Measurements from ENCODE around the gene DCXR. TPM values are rescaled to one million over a fixed set of nuclear protein-coding genes. Genes with fewer than 3 reads are reported as not detected.

Gene DCXR
- total and polyA plus RNA-seq, 2 of the 13 experiments (the other 11 are each of a cell fraction or from before 2014, with no cell fraction given) = 287 to 311 TPM

DNA sequence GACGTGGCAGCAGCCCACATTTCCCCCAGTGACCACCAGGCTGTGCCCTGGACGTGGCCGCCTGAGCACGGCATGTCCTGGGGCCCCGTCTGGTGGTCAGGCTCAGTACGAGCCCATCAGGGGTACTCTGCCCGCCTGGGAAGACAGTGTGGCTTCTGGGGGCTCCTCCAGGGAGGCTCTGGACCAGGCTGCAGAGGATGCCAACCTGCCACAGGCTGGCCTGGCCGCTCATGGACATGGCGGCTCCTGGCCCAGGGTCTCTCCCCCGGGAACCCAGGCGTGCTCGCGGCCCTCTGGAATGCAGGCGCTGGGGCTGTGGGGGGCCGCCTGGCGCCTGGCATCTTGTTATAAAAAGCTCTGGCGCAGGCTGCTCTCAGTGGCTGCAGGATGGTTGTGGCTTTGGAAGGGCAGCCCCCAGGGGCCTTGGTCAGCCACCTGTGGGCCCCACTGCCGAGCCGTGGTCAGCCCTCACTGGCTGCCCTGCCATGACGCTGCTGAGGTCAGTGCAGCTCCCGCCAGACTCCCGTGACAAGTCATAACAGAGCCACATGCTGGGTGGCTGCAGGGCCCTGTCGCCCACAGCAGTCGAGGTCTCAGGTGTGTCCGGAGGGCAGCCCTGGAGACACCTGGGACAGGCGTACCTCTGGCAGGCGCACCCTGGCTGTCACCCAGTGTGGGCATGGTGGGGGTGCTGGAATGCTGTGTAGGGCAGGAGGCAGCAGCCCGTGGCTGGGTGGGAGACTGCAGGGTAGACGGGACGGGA lies 29.8 kb downstream of the DCXR start (continued):
- TF ChIP-seq, protein P1, sequence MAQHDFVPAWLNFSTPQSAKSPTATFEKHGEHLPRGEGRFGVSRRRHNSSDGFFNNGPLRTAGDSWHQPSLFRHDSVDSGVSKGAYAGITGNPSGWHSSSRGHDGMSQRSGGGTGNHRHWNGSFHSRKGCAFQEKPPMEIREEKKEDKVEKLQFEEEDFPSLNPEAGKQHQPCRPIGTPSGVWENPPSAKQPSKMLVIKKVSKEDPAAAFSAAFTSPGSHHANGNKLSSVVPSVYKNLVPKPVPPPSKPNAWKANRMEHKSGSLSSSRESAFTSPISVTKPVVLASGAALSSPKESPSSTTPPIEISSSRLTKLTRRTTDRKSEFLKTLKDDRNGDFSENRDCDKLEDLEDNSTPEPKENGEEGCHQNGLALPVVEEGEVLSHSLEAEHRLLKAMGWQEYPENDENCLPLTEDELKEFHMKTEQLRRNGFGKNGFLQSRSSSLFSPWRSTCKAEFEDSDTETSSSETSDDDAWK (CRISPR knock-in tag; IDR thresholded peaks at IDR 0.05) = no peak
- TF ChIP-seq ZNF354B (CRISPR knock-in tag; IDR thresholded peaks at IDR 0.05) (no peak), FOXC1 (CRISPR knock-in tag; IDR thresholded peaks at IDR 0.05; ENCODE audit: borderline replicate concordance) (peak; percentile 43; the same call in 1 of the 2 replicates), ZNF670 (CRISPR knock-in tag; IDR thresholded peaks at IDR 0.05; ENCODE audit: borderline replicate concordance) (0 out of 2 replicates have a peak, but pooled peaks have one; percentile 32), ZNF326 (CRISPR knock-in tag; IDR thresholded peaks at IDR 0.05; ENCODE audit: borderline replicate concordance) (peak; percentile 90), ZBTB4 (CRISPR knock-in tag; IDR thresholded peaks at IDR 0.05; ENCODE audit: borderline replicate concordance) (peak; percentile 55), ATAD3A (CRISPR knock-in tag; IDR thresholded peaks at IDR 0.05) (no peak), PCBP2 (optimal IDR thresholded peaks at IDR 0.05; ENCODE audit: low read depth, low read length, poor library complexity, severe bottlenecking) (no peak), TSC22D2 (CRISPR knock-in tag; IDR thresholded peaks at IDR 0.05; ENCODE audit: borderline replicate concordance) (no peak), KDM5B (CRISPR knock-in tag; IDR thresholded peaks at IDR 0.05; ENCODE audit: borderline replicate concordance) (no peak; the same call in 1 of the 2 replicates), ZNF746 (CRISPR knock-in tag; IDR thresholded peaks at IDR 0.05) (no peak), SP1 (IDR thresholded peaks at IDR 0.05) (no peak), SP1 (CRISPR knock-in tag; IDR thresholded peaks at IDR 0.05) (no peak), ZNF772 (CRISPR knock-in tag; IDR thresholded peaks at IDR 0.05) (peak; percentile 29; the same call in 1 of the 2 replicates), ZNF619 (CRISPR knock-in tag; IDR thresholded peaks at IDR 0.05) (peak; percentile 26; the same call in 1 of the 2 replicates)
- TF ChIP-seq, protein P2, sequence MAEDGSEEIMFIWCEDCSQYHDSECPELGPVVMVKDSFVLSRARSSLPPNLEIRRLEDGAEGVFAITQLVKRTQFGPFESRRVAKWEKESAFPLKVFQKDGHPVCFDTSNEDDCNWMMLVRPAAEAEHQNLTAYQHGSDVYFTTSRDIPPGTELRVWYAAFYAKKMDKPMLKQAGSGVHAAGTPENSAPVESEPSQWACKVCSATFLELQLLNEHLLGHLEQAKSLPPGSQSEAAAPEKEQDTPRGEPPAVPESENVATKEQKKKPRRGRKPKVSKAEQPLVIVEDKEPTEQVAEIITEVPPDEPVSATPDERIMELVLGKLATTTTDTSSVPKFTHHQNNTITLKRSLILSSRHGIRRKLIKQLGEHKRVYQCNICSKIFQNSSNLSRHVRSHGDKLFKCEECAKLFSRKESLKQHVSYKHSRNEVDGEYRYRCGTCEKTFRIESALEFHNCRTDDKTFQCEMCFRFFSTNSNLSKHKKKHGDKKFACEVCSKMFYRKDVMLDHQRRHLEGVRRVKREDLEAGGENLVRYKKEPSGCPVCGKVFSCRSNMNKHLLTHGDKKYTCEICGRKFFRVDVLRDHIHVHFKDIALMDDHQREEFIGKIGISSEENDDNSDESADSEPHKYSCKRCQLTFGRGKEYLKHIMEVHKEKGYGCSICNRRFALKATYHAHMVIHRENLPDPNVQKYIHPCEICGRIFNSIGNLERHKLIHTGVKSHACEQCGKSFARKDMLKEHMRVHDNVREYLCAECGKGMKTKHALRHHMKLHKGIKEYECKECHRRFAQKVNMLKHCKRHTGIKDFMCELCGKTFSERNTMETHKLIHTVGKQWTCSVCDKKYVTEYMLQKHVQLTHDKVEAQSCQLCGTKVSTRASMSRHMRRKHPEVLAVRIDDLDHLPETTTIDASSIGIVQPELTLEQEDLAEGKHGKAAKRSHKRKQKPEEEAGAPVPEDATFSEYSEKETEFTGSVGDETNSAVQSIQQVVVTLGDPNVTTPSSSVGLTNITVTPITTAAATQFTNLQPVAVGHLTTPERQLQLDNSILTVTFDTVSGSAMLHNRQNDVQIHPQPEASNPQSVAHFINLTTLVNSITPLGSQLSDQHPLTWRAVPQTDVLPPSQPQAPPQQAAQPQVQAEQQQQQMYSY (CRISPR knock-in tag; IDR thresholded peaks at IDR 0.05) = no peak
- TF ChIP-seq, protein P3, sequence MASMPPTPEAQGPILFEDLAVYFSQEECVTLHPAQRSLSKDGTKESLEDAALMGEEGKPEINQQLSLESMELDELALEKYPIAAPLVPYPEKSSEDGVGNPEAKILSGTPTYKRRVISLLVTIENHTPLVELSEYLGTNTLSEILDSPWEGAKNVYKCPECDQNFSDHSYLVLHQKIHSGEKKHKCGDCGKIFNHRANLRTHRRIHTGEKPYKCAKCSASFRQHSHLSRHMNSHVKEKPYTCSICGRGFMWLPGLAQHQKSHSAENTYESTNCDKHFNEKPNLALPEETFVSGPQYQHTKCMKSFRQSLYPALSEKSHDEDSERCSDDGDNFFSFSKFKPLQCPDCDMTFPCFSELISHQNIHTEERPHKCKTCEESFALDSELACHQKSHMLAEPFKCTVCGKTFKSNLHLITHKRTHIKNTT (CRISPR knock-in tag; IDR thresholded peaks at IDR 0.05) = no peak
- TF ChIP-seq, protein P4, sequence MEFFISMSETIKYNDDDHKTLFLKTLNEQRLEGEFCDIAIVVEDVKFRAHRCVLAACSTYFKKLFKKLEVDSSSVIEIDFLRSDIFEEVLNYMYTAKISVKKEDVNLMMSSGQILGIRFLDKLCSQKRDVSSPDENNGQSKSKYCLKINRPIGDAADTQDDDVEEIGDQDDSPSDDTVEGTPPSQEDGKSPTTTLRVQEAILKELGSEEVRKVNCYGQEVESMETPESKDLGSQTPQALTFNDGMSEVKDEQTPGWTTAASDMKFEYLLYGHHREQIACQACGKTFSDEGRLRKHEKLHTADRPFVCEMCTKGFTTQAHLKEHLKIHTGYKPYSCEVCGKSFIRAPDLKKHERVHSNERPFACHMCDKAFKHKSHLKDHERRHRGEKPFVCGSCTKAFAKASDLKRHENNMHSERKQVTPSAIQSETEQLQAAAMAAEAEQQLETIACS (CRISPR knock-in tag; IDR thresholded peaks at IDR 0.05) = no peak
